ENCODE data around the gene LRRC59.

- TF ChIP-seq RAD21 (IDR thresholded peaks at IDR 0.05; ENCODE audit: low read depth) (no peak), TCF7L2 (IDR thresholded peaks at IDR 0.05; ENCODE audit: borderline replicate concordance, extremely low read depth, insufficient read depth, insufficient read length) (no peak), ZBTB33 (IDR thresholded peaks at IDR 0.05; ENCODE audit: extremely low read depth, insufficient replicate concordance, low read length) (no peak), CTCF (IDR thresholded peaks at IDR 0.05 in 2 of 3, conservative IDR thresholded peaks at IDR 0.05 in 1 of 3; ENCODE audit: borderline replicate concordance in 1 of 3, insufficient read depth in 1 of 3, low read depth in 2 of 3, low read length in 2 of 3) (no peak), POLR2AphosphoS5 (IDR thresholded peaks at IDR 0.05; ENCODE audit: low read depth, low read length) (no peak), ELF1 (IDR thresholded peaks at IDR 0.05; ENCODE audit: borderline replicate concordance, low read depth) (no peak), MAX (IDR thresholded peaks at IDR 0.05) (no peak)
Measured at GRCh38 chr17:50355336-50355700, 42.0 kb downstream of the LRRC59 start.
